Activated T-helper 17 cell treated with anti-CD3 and anti-CD28 coated beads, Interleukin-2, amount 50 U/mL, for 72 hours (primary cell): ENCODE measurements around the gene DNAJC1. TPM values are rescaled to one million over a fixed set of nuclear protein-coding genes. Genes with fewer than 3 reads are reported as not detected.
A peak's percentile ranks its signal among the peaks of the same experiment; 100 is the strongest.
"Not testable (repeated sequence)": the region's sequence is repeated elsewhere in the genome, so short reads cannot be mapped to it uniquely, and the experiment has no call there.

Source experiments
- ATAC-seq: fragments of 150-1000 bp; cut with Tn5 transposase; replicated peaks from 2 replicates; pipeline ENCODE4 v1.10.0; 2021; ENCODE audit warnings: mild to moderate bottlenecking, moderate library complexity
- H3K27ac Mint-ChIP-seq: one replicate; pipeline ENCODE4 v1.8.0; 2022; ENCODE audit warnings: mixed read lengths
- H3K27me3 Mint-ChIP-seq: one replicate; pipeline ENCODE4 v1.8.0; 2022; ENCODE audit warnings: mixed read lengths
- H3K36me3 Mint-ChIP-seq: one replicate; pipeline ENCODE4 v1.8.0; 2022; ENCODE audit warnings: low read depth, mild to moderate bottlenecking, mixed read lengths
- H3K4me1 Mint-ChIP-seq: one replicate; pipeline ENCODE4 v1.8.0; 2022; ENCODE audit warnings: mixed read lengths
- H3K4me3 Mint-ChIP-seq: one replicate; pipeline ENCODE4 v1.8.0; 2022; ENCODE audit warnings: mild to moderate bottlenecking, mixed read lengths
- H3K9me3 Mint-ChIP-seq: one replicate; pipeline ENCODE4 v1.8.0; 2022; ENCODE audit warnings: mixed read lengths
- total RNA-seq, 2 donors: library from RNA; stranded (reverse); gene quantifications; one replicate each; pipeline ENCODE4 v1.2.3, GENCODE V29; 2022

Gene DNAJC1
- total RNA-seq, 2 donors from 2014 or later, result 21.4 to 21.5 TPM

- Mint-ChIP-seq H3K36me3 (peaks cover 61% of the 10 kb centered on the region), H3K4me1 (no peaks in the 10 kb centered on the region), H3K27me3 (no peaks in the 10 kb centered on the region), H3K27ac (no peak overlapping the region), H3K4me3 (no peak overlapping the region), H3K9me3 (peaks cover 9% of the 10 kb centered on the region)
- ATAC-seq, result no peak
Observed at GRCh38 chr10:21873198-21873597, 130.3 kb downstream of the DNAJC1 start.

- peaks cover 61% of the 10 kb centered on the region for H3K36me3 Mint-ChIP-seq
- not testable (repeated sequence) for H3K9me3 Mint-ChIP-seq, H3K4me3 Mint-ChIP-seq, H3K4me1 Mint-ChIP-seq, ATAC-seq, H3K27me3 Mint-ChIP-seq, H3K27ac Mint-ChIP-seq
Observed at GRCh38 chr10:21872771-21873170, 130.8 kb downstream of the DNAJC1 start.

- Mint-ChIP-seq H3K9me3 (peaks cover 9% of the 10 kb centered on the region), H3K36me3 (peaks cover 61% of the 10 kb centered on the region), H3K27ac (no peak overlapping the region), H3K4me1 (no peaks in the 10 kb centered on the region), H3K4me3 (no peak overlapping the region), H3K27me3 (no peaks in the 10 kb centered on the region)
- no peak for ATAC-seq
Observed at GRCh38 chr10:21870849-21871248, 132.7 kb downstream of the DNAJC1 start.

- not testable (repeated sequence) for H3K4me3 Mint-ChIP-seq, H3K9me3 Mint-ChIP-seq, H3K27me3 Mint-ChIP-seq, H3K27ac Mint-ChIP-seq, H3K4me1 Mint-ChIP-seq, ATAC-seq
- peaks cover 49% of the 10 kb centered on the region for H3K36me3 Mint-ChIP-seq
Observed at GRCh38 chr10:21869087-21869486, 134.4 kb downstream of the DNAJC1 start.

GRCh38 chr10:21860718-21861117, 142.8 kb downstream of the DNAJC1 start:
- Mint-ChIP-seq H3K4me1 (peaks cover 4% of the 10 kb centered on the region), H3K27me3 (no peaks in the 10 kb centered on the region), H3K9me3 (no peaks in the 10 kb centered on the region), H3K27ac (no peak overlapping the region), H3K36me3 (peaks cover 22% of the 10 kb centered on the region), H3K4me3 (no peak overlapping the region)
- ATAC-seq, result peak; percentile 40

GRCh38 chr10:21858455-21858854, 145.1 kb downstream of the DNAJC1 start:
- H3K4me3 Mint-ChIP-seq, result no peak overlapping the region
- no peaks in the 10 kb centered on the region for H3K27me3 Mint-ChIP-seq
- no peak for ATAC-seq
- peaks cover 22% of the 10 kb centered on the region for H3K36me3 Mint-ChIP-seq
- no peaks in the 10 kb centered on the region for H3K9me3 Mint-ChIP-seq
- no peak overlapping the region for H3K27ac Mint-ChIP-seq
- peaks cover 4% of the 10 kb centered on the region for H3K4me1 Mint-ChIP-seq

- Mint-ChIP-seq H3K4me1 (no peaks in the 10 kb centered on the region), H3K27ac (no peak overlapping the region), H3K36me3 (peaks cover 30% of the 10 kb centered on the region)
Observed at GRCh38 chr10:21849607-21850006, 153.9 kb downstream of the DNAJC1 start.

GRCh38 chr10:21843645-21844044, 159.9 kb downstream of the DNAJC1 start:
- ATAC-seq, result no peak
- no peaks in the 10 kb centered on the region for H3K27me3 Mint-ChIP-seq
- peaks cover 9% of the 10 kb centered on the region for H3K9me3 Mint-ChIP-seq
- H3K4me1 Mint-ChIP-seq, result no peaks in the 10 kb centered on the region
- H3K27ac Mint-ChIP-seq, result no peak overlapping the region
- peaks cover 7% of the 10 kb centered on the region for H3K36me3 Mint-ChIP-seq
- no peak overlapping the region for H3K4me3 Mint-ChIP-seq

More at GRCh38 chr10:21849607-21850006, 153.9 kb downstream of the DNAJC1 start:
- Mint-ChIP-seq H3K4me3 (no peak overlapping the region), H3K9me3 (peaks cover 14% of the 10 kb centered on the region), H3K27me3 (no peaks in the 10 kb centered on the region)
- no peak for ATAC-seq

GRCh38 chr10:21841273-21841672, 162.3 kb downstream of the DNAJC1 start:
- not testable (repeated sequence) for H3K9me3 Mint-ChIP-seq, H3K4me3 Mint-ChIP-seq, H3K4me1 Mint-ChIP-seq, H3K27me3 Mint-ChIP-seq, H3K27ac Mint-ChIP-seq, ATAC-seq
- H3K36me3 Mint-ChIP-seq, result peaks cover 15% of the 10 kb centered on the region

- ATAC-seq, result not testable (repeated sequence)
Observed at GRCh38 chr10:21837487-21837886, 166.0 kb downstream of the DNAJC1 start.

GRCh38 chr10:21834574-21834973, 169.0 kb downstream of the DNAJC1 start:
- H3K4me3 Mint-ChIP-seq, H3K4me1 Mint-ChIP-seq, H3K27ac Mint-ChIP-seq, H3K27me3 Mint-ChIP-seq, ATAC-seq: not testable (repeated sequence)
- peaks cover 22% of the 10 kb centered on the region for H3K36me3 Mint-ChIP-seq
- peaks cover 25% of the 10 kb centered on the region for H3K9me3 Mint-ChIP-seq

More at GRCh38 chr10:21837487-21837886, 166.0 kb downstream of the DNAJC1 start:
- not testable (repeated sequence) for H3K27ac Mint-ChIP-seq, H3K4me3 Mint-ChIP-seq, H3K27me3 Mint-ChIP-seq, H3K4me1 Mint-ChIP-seq
- H3K9me3 Mint-ChIP-seq, result peaks cover 12% of the 10 kb centered on the region
- peaks cover 29% of the 10 kb centered on the region for H3K36me3 Mint-ChIP-seq

GRCh38 chr10:21832821-21833130, 170.8 kb downstream of the DNAJC1 start:
- no peak for ATAC-seq
- Mint-ChIP-seq H3K9me3 (peaks cover 26% of the 10 kb centered on the region), H3K36me3 (peaks cover 22% of the 10 kb centered on the region), H3K4me3 (no peak overlapping the region), H3K27me3 (no peaks in the 10 kb centered on the region), H3K27ac (no peak overlapping the region), H3K4me1 (no peaks in the 10 kb centered on the region)

- Mint-ChIP-seq H3K27ac (no peak overlapping the region), H3K27me3 (no peaks in the 10 kb centered on the region), H3K4me1 (no peaks in the 10 kb centered on the region), H3K4me3 (no peak overlapping the region), H3K36me3 (peaks cover 22% of the 10 kb centered on the region), H3K9me3 (peaks cover 26% of the 10 kb centered on the region)
- ATAC-seq, result no peak
Observed at GRCh38 chr10:21831986-21832820, 171.3 kb downstream of the DNAJC1 start.

- peaks cover 36% of the 10 kb centered on the region for H3K9me3 Mint-ChIP-seq
- H3K27me3 Mint-ChIP-seq, result no peaks in the 10 kb centered on the region
- H3K27ac Mint-ChIP-seq, result no peak overlapping the region
- no peaks in the 10 kb centered on the region for H3K4me1 Mint-ChIP-seq
- no peak for ATAC-seq
- H3K4me3 Mint-ChIP-seq, result no peak overlapping the region
- peaks cover 11% of the 10 kb centered on the region for H3K36me3 Mint-ChIP-seq
Observed at GRCh38 chr10:21830037-21830436, 173.5 kb downstream of the DNAJC1 start.

- H3K4me3 Mint-ChIP-seq, result no peak overlapping the region
- no peak for ATAC-seq
- H3K9me3 Mint-ChIP-seq, result peaks cover 32% of the 10 kb centered on the region
- H3K27ac Mint-ChIP-seq, result no peak overlapping the region
- no peaks in the 10 kb centered on the region for H3K4me1 Mint-ChIP-seq
- peaks cover 12% of the 10 kb centered on the region for H3K36me3 Mint-ChIP-seq
- H3K27me3 Mint-ChIP-seq, result no peaks in the 10 kb centered on the region
Observed at GRCh38 chr10:21827308-21827707, 176.2 kb downstream of the DNAJC1 start.
